ENCODE measurements around the gene GNA12.

DNA sequence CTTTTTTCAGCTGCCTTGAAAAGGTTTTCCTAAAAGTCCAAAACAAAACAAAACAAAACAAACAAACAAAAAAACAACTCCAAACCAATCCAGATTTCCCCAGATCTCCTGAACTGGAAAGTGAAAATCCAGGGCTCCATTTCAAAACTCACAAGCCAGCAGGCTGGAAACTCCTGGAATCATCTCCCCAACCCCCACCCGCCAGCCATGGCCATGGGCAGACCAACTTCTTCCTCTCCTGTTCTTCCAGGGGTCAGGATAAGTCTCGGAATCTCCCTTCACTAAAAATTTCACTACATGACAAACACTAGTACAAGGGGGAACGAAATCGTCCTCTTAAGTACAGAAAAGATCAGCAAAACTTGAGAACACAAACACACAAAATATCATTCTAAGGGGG, 40.4 kb downstream of the GNA12 start:
- no peak for TF ChIP-seq EZH2 (IDR thresholded peaks at IDR 0.05; ENCODE audit: borderline replicate concordance, low read depth, low read length, severe bottlenecking)
- TF ChIP-seq, protein P1, sequence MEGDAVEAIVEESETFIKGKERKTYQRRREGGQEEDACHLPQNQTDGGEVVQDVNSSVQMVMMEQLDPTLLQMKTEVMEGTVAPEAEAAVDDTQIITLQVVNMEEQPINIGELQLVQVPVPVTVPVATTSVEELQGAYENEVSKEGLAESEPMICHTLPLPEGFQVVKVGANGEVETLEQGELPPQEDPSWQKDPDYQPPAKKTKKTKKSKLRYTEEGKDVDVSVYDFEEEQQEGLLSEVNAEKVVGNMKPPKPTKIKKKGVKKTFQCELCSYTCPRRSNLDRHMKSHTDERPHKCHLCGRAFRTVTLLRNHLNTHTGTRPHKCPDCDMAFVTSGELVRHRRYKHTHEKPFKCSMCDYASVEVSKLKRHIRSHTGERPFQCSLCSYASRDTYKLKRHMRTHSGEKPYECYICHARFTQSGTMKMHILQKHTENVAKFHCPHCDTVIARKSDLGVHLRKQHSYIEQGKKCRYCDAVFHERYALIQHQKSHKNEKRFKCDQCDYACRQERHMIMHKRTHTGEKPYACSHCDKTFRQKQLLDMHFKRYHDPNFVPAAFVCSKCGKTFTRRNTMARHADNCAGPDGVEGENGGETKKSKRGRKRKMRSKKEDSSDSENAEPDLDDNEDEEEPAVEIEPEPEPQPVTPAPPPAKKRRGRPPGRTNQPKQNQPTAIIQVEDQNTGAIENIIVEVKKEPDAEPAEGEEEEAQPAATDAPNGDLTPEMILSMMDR (IDR thresholded peaks at IDR 0.05; ENCODE audit: borderline replicate concordance, extremely low read depth, low read length, poor library complexity, severe bottlenecking): no peak

Data from DND-41 (cell line).